Daoy (cell line): ENCODE measurements around the gene PPP1R3G. TPM values are rescaled to one million over a fixed set of nuclear protein-coding genes. Genes with fewer than 3 reads are reported as not detected.
"Not testable (repeated sequence)": the region's sequence is repeated elsewhere in the genome, so short reads cannot be mapped to it uniquely, and the experiment has no call there.

Experiments used
- DNase-seq: peaks from one replicate; pipeline ENCODE4 v3.0.0-alpha.2; 2015; ENCODE audit warnings: low read depth
- total RNA-seq: library from RNA; depleted of rRNA; stranded (reverse); fragments of >200 nt; shearing (Covaris generic); gene quantifications from 2 replicates; pipeline ENCODE4 v1.2.3, GENCODE V29; 2014

PPP1R3G gene
- total RNA-seq, 1 experiment from 2014 or later: 0.23 TPM

GRCh38 chr6:5119090-5119951, 34.2 kb downstream of the PPP1R3G start:
- no peak for DNase-seq

DNA sequence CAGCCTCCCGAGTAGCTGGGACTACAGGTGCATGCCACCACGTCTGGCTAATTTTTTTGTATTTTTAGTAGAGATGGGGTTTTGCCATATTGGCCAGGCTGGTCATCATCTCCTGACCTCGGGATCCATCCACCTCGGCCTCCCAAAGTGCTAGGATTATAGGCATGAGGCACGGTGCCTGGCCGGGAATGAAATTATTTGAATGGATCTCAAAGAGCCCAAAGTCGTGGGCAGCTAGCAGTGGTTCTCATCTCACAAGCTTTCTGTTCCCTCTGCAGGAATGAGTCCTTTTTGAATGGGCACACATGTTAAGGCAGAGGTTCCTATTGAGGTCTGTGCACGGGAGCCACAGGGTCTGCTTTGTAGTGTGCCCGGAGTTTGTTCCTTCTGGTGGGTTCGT, 34.9 kb downstream of the PPP1R3G start:
- no peak for DNase-seq

GRCh38 chr6:5120543-5120942, 35.4 kb downstream of the PPP1R3G start:
- not testable (repeated sequence) for DNase-seq

- DNase-seq: no peak
Measured at GRCh38 chr6:5121479-5121878, 36.3 kb downstream of the PPP1R3G start.

- DNase-seq: no peak
Measured at GRCh38 chr6:5121956-5122355, 36.8 kb downstream of the PPP1R3G start.

- DNase-seq: no peak
Measured at GRCh38 chr6:5122504-5123112, 37.5 kb downstream of the PPP1R3G start.

DNA sequence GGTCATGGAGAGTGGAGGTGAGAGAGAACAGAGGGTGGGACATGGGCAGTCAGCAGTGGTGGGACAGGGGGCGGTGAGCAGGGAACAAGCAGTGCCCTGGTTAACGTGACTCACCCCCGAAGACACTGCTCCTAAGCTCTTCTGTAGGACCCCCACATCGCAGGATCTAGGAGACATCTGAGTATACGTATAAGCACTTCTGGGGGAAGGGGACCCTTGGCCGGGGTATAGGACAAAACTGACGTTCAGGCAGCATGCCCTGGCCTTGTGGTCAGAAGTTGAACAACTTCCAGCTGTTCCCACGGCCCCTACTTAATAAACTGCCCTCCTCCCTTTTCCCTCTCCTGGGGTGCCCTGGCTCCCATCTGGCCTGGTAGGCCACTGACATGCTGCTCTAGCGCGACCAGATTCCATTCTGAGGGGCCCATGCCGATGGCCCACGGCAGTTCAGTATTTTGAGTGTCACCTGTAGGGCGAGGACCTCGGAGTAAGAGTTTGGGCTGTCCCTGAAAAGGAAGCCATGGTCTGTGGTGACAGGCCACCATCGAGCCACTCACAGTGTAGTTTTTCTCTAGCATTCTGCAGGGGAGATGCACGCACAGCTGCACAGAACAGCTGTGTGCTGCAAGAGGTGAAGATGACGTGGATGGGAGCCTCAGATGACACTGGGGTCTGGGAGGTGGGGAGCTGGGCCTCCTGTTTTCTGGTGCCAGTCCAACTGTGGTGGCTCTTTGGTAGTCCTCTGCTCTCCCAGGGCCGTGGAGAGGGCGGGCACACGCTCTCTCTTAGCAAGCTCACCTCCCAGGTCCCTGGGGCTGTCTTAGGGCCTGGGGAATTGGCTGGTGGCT, 38.4 kb downstream of the PPP1R3G start:
- no peak for DNase-seq

GRCh38 chr6:5124526-5124925, 39.4 kb downstream of the PPP1R3G start:
- DNase-seq: no peak

- DNase-seq: peak; percentile 80
Measured at GRCh38 chr6:5125152-5126006, 40.2 kb downstream of the PPP1R3G start.

GRCh38 chr6:5126214-5126613, 41.1 kb downstream of the PPP1R3G start:
- DNase-seq: no peak

GRCh38 chr6:5127106-5127687, 42.1 kb downstream of the PPP1R3G start:
- no peak for DNase-seq

DNA sequence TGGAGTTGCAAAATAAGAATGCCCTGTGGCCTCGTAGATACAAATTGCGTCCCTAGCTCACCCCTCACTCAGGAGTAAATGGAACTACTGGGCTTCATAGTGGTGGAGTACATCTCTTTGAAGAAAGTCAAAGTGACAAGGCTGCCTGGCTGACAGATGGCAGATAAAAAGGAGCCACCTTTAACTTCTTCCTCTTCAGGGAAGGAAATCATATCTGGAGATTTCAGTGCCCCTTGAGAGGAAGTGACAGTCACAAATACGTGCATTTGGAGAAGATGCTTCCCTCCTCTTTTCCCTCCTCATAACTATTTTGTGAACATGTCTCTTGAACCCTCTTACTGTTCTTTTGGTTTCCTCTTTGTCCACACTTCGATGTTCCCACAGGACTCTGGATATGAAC, 43.2 kb downstream of the PPP1R3G start:
- no peak for DNase-seq

GRCh38 chr6:5130135-5130866, 45.2 kb downstream of the PPP1R3G start:
- DNase-seq: no peak

DNA sequence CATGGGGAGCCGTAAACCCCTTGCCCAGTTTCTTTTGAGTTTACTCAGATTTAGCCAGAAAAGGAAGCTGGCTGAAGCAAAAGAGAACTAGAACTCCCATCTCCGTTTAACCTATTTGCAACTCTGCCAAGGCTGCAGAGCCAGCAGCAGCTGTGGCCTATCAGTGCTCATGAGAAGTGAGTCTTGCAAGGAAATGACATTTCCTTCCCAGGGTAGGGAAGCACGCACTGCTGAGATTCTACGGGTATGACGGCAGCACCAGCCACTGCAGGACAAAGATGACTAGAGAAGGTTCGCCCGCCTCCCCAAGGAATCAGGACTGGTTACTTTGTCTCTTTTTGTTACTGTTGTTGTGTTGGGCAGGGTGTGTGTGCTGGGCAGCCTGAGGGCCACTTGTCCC, 47.6 kb downstream of the PPP1R3G start:
- DNase-seq: peak; percentile 35

GRCh38 chr6:5133943-5134342, 48.8 kb downstream of the PPP1R3G start:
- no peak for DNase-seq

GRCh38 chr6:5135788-5136376, 50.7 kb downstream of the PPP1R3G start:
- peak; percentile 62 for DNase-seq

DNA sequence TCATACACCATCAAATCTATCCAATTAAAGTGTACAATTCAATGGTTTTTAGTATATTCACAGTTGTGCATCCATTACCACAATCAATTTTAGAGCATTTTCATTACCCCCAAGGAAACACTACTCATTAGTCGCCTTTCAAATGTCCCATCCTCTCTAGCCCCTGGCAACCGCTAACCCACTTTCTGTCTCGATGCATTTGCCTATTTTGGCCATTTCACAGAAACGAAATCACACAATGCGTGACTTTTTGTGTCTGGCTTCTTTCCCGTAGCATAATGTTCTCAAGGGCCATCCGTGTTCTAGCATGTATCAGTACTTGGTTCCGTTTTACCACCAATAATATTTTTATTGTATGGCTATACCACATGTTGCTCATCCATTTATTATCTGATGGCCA, 51.7 kb downstream of the PPP1R3G start:
- no peak for DNase-seq
